ENCODE measurements around the gene SCN3B. TPM values are rescaled to one million over a fixed set of nuclear protein-coding genes. Genes with fewer than 3 reads are reported as not detected.
A peak's percentile ranks its signal among the peaks of the same experiment; 100 is the strongest.

The SCN3B gene
- total RNA-seq, 1 donor from 2014 or later = 0.56 TPM

GRCh38 chr11:123611698-123612097 lies 42.7 kb downstream of the SCN3B start:
- DNase-seq (no peak), ATAC-seq (ENCODE audit: poor library complexity) (no peak)
- intact Hi-C loops (cut with DNase I) = no loop called here

- intact Hi-C loops (cut with DNase I) = no loop called here
- ATAC-seq (ENCODE audit: poor library complexity) (peak; percentile 52), DNase-seq (no peak)
Measured at GRCh38 chr11:123608945-123609344, 45.5 kb downstream of the SCN3B start.

GRCh38 chr11:123608371-123608770 lies 46.1 kb downstream of the SCN3B start:
- DNase-seq = no peak
- intact Hi-C loops (cut with DNase I) = no loop called here
- ATAC-seq (ENCODE audit: poor library complexity) = no peak

- ATAC-seq (ENCODE audit: poor library complexity) = no peak
- intact Hi-C loops (cut with DNase I) = no loop called here
Measured at GRCh38 chr11:123607781-123608180, 46.6 kb downstream of the SCN3B start.

GRCh38 chr11:123603666-123604065 lies 50.8 kb downstream of the SCN3B start:
- no peak for ATAC-seq (ENCODE audit: poor library complexity)
- intact Hi-C loops (cut with DNase I) = no loop called here

More at GRCh38 chr11:123607781-123608180, 46.6 kb downstream of the SCN3B start:
- DNase-seq = no peak

GRCh38 chr11:123601743-123602142 lies 52.7 kb downstream of the SCN3B start:
- DNase-seq (no peak), ATAC-seq (ENCODE audit: poor library complexity) (no peak)
- intact Hi-C loops (cut with DNase I) = no loop called here

More at GRCh38 chr11:123603666-123604065, 50.8 kb downstream of the SCN3B start:
- no peak for DNase-seq

GRCh38 chr11:123601136-123601535 lies 53.3 kb downstream of the SCN3B start:
- intact Hi-C loops (cut with DNase I) = no loop called here
- DNase-seq (no peak), ATAC-seq (ENCODE audit: poor library complexity) (no peak)

- intact Hi-C loops (cut with DNase I) = no loop called here
- ATAC-seq (ENCODE audit: poor library complexity) = no peak
- DNase-seq = no peak
Measured at GRCh38 chr11:123597859-123598258, 56.6 kb downstream of the SCN3B start.

GRCh38 chr11:123594921-123595320 lies 59.5 kb downstream of the SCN3B start:
- ATAC-seq (ENCODE audit: poor library complexity) = no peak
- intact Hi-C loops (cut with DNase I) = no loop called here
- DNase-seq = no peak

GRCh38 chr11:123594188-123594901 lies 60.1 kb downstream of the SCN3B start:
- DNase-seq = no peak
- ATAC-seq (ENCODE audit: poor library complexity) = peak; percentile 40
- intact Hi-C loops (cut with DNase I) = no loop called here

- DNase-seq (no peak), ATAC-seq (ENCODE audit: poor library complexity) (no peak)
- intact Hi-C loops (cut with DNase I) = no loop called here
Measured at GRCh38 chr11:123593570-123593969, 60.9 kb downstream of the SCN3B start.

GRCh38 chr11:123590296-123590912 lies 64.0 kb downstream of the SCN3B start:
- DNase-seq (no peak), ATAC-seq (ENCODE audit: poor library complexity) (peak; percentile 27)
- intact Hi-C loops (cut with DNase I) = no loop called here

- intact Hi-C loops (cut with DNase I) = no loop called here
- no peak for DNase-seq
- ATAC-seq (ENCODE audit: poor library complexity) = no peak
Measured at GRCh38 chr11:123588864-123589262, 65.6 kb downstream of the SCN3B start.

GRCh38 chr11:123588117-123588863 lies 66.1 kb downstream of the SCN3B start:
- intact Hi-C loops (cut with DNase I) = no loop called here
- no peak for DNase-seq
- peak; percentile 23 for ATAC-seq (ENCODE audit: poor library complexity)

- no peak for ATAC-seq (ENCODE audit: poor library complexity)
- intact Hi-C loops (cut with DNase I) = no loop called here
- no peak for DNase-seq
Measured at GRCh38 chr11:123587559-123587958, 66.9 kb downstream of the SCN3B start.

GRCh38 chr11:123587044-123587443 lies 67.4 kb downstream of the SCN3B start:
- intact Hi-C loops (cut with DNase I) = no loop called here
- DNase-seq (no peak), ATAC-seq (ENCODE audit: poor library complexity) (no peak)

GRCh38 chr11:123586568-123586967 lies 67.9 kb downstream of the SCN3B start:
- DNase-seq (no peak), ATAC-seq (ENCODE audit: poor library complexity) (no peak)
- intact Hi-C loops (cut with DNase I) = no loop called here

- no peak for ATAC-seq (ENCODE audit: poor library complexity)
- no peak for DNase-seq
- intact Hi-C loops (cut with DNase I) = no loop called here
Measured at GRCh38 chr11:123585706-123586105, 68.7 kb downstream of the SCN3B start.

GRCh38 chr11:123585206-123585605 lies 69.2 kb downstream of the SCN3B start:
- intact Hi-C loops (cut with DNase I) = no loop called here
- no peak for DNase-seq
- no peak for ATAC-seq (ENCODE audit: poor library complexity)

GRCh38 chr11:123584737-123585136 lies 69.7 kb downstream of the SCN3B start:
- intact Hi-C loops (cut with DNase I) = no loop called here
- no peak for ATAC-seq (ENCODE audit: poor library complexity)
- DNase-seq = no peak

Measured in Right ventricle myocardium superior (tissue), 1 donor.